Adrenal gland (tissue), 5 donors: ENCODE results near the gene FBXO2.

ENCODE experiments used
- CTCF ChIP-seq, 6 experiments: fragments of 450-650 bp in 4 of 6; fragments of 200-600 bp in 2 of 6; sonication (generic) in 1 of 6; IDR thresholded peaks; 1 replicate in 5 of 6; 2 replicates in 1 of 6; pipeline versions ENCODE4 v1.5.1 to v1.8.0; 2016 to 2021; ENCODE audit warnings: antibody characterized with exemption in 6 of 6, mild to moderate bottlenecking in 2 of 6, moderate library complexity in 1 of 6
- POLR2A ChIP-seq, 2 donors: fragments of 450-650 bp; IDR thresholded peaks; one replicate each; pipeline ENCODE4 v1.6.1; 2017; ENCODE audit warnings: antibody characterized with exemption in 2 of 2, mild to moderate bottlenecking in 2 of 2, moderate library complexity in 1 of 2
- donor health status: DM: no; HTN: no; CAD: no.

GRCh38 chr1:11598461-11598860 is 55.8 kb downstream of the FBXO2 start:
- TF ChIP-seq CTCF (IDR thresholded peaks at IDR 0.05) (no peak), POLR2A (IDR thresholded peaks at IDR 0.05) (no peak)
